A549 treated with Hydrocortisone at 1 μM for 4 hours (cell line): ENCODE data around the gene MARK2. TPM values are rescaled to one million over a fixed set of nuclear protein-coding genes. Genes with fewer than 3 reads are reported as not detected.

ENCODE experiments used
- total RNA-seq: library from RNA; stranded (reverse); fragments of 200-300 nt; extraction: Qiagen RNA extraction; gene quantifications from 5 replicates; pipeline ENCODE4 v1.2.3, GENCODE V29; 2022

MARK2 gene
- 26.9 to 33.7 TPM (median 28.9 TPM) in 5 replicates for total RNA-seq

GRCh38 chr11:63838678-63839507 lies at the start of gene MARK2:
MARK2 (plus strand) TSS chr11:63839110; CDS start chr11:63839507, 397 bp downstream.

GRCh38 chr11:63813035-63813562 lies 25.8 kb upstream of the MARK2 start, which contains the start of gene SPINDOC:
SPINDOC (plus strand) TSS chr11:63813456; CDS start chr11:63813687, 231 bp downstream.

GRCh38 chr11:63916837-63917691 lies 78.2 kb downstream of the MARK2 start, which contains the start of gene RCOR2:
RCOR2 (minus strand) TSS chr11:63917164; CDS start chr11:63916456, 708 bp downstream.

GRCh38 chr11:63938479-63939396 lies 99.8 kb downstream of the MARK2 start, which contains the start of gene NAA40:
NAA40 (plus strand) TSS chr11:63939002; CDS start chr11:63939097, 95 bp downstream.

Other genes with a start within 250 kb of the MARK2 start
- 50.7 to 72.3 TPM (median 65.6 TPM) in 5 replicates for gene PLAAT3, start 224.7 kb upstream of the MARK2 start, total RNA-seq
- 30.3 to 39.0 TPM (median 35.2 TPM) in 5 replicates for gene ATL3, start 167.7 kb upstream of the MARK2 start, total RNA-seq
- 97.4 to 112 TPM (median 103 TPM) in 5 replicates for gene RTN3, start 157.6 kb upstream of the MARK2 start, total RNA-seq
- gene ZFTA, start 70.3 kb upstream of the MARK2 start, total RNA-seq: 4.3 to 5.9 TPM (median 5.4 TPM) in 5 replicates
- gene SPINDOC, start 25.7 kb upstream of the MARK2 start, total RNA-seq: 37.1 to 49.7 TPM (median 47.9 TPM) in 5 replicates
- 0.88 to 1.1 TPM (median 0.99 TPM) in 5 replicates for gene RCOR2, start 78.1 kb downstream of the MARK2 start, total RNA-seq
- gene NAA40, start 99.9 kb downstream of the MARK2 start, total RNA-seq: 13.8 to 18.2 TPM (median 15.3 TPM) in 5 replicates
- gene COX8A, start 135.5 kb downstream of the MARK2 start, total RNA-seq: 634 to 1,125 TPM (median 1,037 TPM) in 5 replicates
- 109 to 136 TPM (median 127 TPM) in 5 replicates for gene OTUB1, start 147.3 kb downstream of the MARK2 start, total RNA-seq
- gene FLRT1, start 196.8 kb downstream of the MARK2 start, total RNA-seq: 0.03 to 0.09 TPM (median 0.06 TPM) in 5 replicates